Measurements from ENCODE around the gene BCAP29. TPM values are rescaled to one million over a fixed set of nuclear protein-coding genes. Genes with fewer than 3 reads are reported as not detected.
"Not testable (repeated sequence)": the region's sequence is repeated elsewhere in the genome, so short reads cannot be mapped to it uniquely, and the experiment has no call there.

The BCAP29 gene, protein sequence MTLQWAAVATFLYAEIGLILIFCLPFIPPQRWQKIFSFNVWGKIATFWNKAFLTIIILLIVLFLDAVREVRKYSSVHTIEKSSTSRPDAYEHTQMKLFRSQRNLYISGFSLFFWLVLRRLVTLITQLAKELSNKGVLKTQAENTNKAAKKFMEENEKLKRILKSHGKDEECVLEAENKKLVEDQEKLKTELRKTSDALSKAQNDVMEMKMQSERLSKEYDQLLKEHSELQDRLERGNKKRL
- total RNA-seq (100 to 1,000 TPM in 1 of 2 donors, 10 to 100 TPM in 1; 96.1 to 139 TPM), polyA plus RNA-seq (10 to 100 TPM; 72.5 to 92.8 TPM)
- long read RNA-seq, donor 1, full-length matches to known transcripts, result 104 of 180 reads
- long read RNA-seq, donor 1, partial matches to known transcripts, result 24 of 180 reads
- long read RNA-seq, donor 1, other reads (novel, unspliced or antisense), result 52 of 180 reads
- long read RNA-seq, donor 2, full-length matches to known transcripts, result 39 of 57 reads
- long read RNA-seq, donor 2, partial matches to known transcripts, result 4 of 57 reads
- long read RNA-seq, donor 2, other reads (novel, unspliced or antisense), result 14 of 57 reads

DNA sequence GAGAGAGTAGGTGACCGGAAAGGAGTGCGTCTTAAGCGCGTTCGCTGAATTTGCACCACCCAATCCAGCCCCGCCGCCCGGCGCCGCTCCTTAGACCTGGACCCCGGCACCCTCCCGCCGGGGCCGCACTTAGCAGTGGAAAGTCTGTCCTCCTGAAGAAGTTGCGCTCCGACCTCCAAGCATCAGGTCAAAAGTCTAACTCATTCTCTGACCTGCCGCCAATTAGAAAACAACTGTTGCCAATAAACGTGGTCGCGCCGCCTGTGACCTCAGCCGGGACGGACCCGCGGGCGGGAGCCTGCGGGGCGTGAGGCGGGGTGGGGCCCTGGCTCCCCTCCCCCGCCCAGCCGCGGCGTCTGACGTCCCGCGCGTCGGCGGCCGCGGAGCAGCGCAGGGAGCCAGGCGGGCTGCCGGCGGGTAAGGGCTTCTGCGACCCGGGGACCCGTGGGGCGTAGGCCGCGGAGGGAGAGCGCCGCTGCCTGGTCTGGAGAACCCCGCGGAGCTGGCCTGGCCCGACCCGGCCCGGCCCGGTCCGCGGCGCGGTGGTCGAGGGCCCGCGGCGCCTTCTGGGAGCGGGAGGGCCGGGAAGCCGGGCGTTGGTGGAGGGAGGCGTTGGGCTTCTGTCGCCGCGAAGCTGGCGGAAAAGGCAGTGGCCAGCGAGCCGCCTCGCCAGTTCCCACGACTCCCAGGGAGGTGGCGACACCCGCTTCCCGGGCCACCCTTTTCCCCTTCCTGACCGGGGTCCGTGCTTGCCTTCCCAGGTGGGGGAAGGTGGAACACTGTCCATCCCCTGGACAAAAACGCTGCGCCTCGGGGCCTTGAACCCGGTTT, at the start of gene BCAP29:
TSS of gene BCAP29 (plus strand) at position 362 of the 831 bp plus-strand sequence. CDS start 527 bp downstream, outside the sequence.
- WGBS, 2 donors, result 0% methylated on average over 83 to 89 of the region's 89 CpGs
- peak; percentile 92 for ATAC-seq (ENCODE audit: low FRiP score)
- intact Hi-C loops (cut with DNase I), result loop anchor here (2.0 to 10.0 kb wide), 2 partner anchors 15 to 145 kb away; no protein-coding TSS in a partner anchor

DNA sequence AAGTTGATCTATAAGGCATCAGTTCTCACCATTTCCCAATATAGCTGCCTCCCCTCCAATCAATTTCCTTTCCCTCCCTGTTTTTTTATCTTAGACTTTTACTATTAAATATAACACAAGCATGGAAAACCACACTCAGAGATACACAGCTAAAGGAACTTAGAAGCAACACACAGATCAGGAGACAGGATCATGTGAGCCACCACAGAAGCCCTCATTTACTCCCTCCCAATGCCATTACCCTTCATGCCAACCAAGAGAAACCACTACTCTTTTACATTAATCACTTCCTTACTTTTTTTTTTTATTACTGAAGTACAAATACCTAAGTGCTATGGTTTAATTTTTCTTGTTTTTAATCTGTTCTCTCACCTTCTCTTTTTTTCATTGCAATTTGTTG, 49.3 kb upstream of the BCAP29 start:
- no peaks in the 10 kb centered on the region for H3K36me3 ChIP-seq (ENCODE audit: control insufficient read depth in 1 of 2, insufficient read depth in 2 of 2, low read length in 1 of 2)
- ATAC-seq (ENCODE audit: low FRiP score) (no peak), DNase-seq (no peak)
- intact Hi-C loops (cut with DNase I), result no loop called here
- no peaks in the 10 kb centered on the region for H3K4me1 ChIP-seq (ENCODE audit: control insufficient read depth in 1 of 2, insufficient read depth in 2 of 2, low read length in 2 of 2)
- no peak overlapping the region for H3K4me3 ChIP-seq (ENCODE audit: low read length in 2 of 2)
- no peaks in the 10 kb centered on the region for H3K27me3 ChIP-seq (ENCODE audit: control insufficient read depth in 1 of 2, insufficient read depth in 2 of 2, low read length in 1 of 2)
- no peaks in the 10 kb centered on the region for H3K9me3 ChIP-seq (ENCODE audit: control insufficient read depth, low read length)
- H3K27ac ChIP-seq (ENCODE audit: low read depth in 1 of 2, low read length in 2 of 2), result no peak overlapping the region

More for the DNA sequence above, at the start of gene BCAP29:
- DNase-seq, result peak; percentile 83 to 93
- Histone ChIP-seq H3K4me1 (ENCODE audit: control insufficient read depth in 1 of 2, insufficient read depth in 2 of 2, low read length in 2 of 2) (peaks cover 0 to 3% of the 10 kb centered on the region in 2 donors), H3K27ac (ENCODE audit: low read depth in 1 of 2, low read length in 2 of 2) (peak within 1 kb of the TSS; percentile 65 to 100), H3K36me3 (ENCODE audit: control insufficient read depth in 1 of 2, insufficient read depth in 2 of 2, low read length in 1 of 2) (no peaks in the 10 kb centered on the region), H3K9me3 (ENCODE audit: control insufficient read depth, low read length) (no peaks in the 10 kb centered on the region), H3K27me3 (ENCODE audit: control insufficient read depth in 1 of 2, insufficient read depth in 2 of 2, low read length in 1 of 2) (no peaks in the 10 kb centered on the region), H3K4me3 (ENCODE audit: low read length in 2 of 2) (peak within 1 kb of the TSS; percentile 71 to 99)

DNA sequence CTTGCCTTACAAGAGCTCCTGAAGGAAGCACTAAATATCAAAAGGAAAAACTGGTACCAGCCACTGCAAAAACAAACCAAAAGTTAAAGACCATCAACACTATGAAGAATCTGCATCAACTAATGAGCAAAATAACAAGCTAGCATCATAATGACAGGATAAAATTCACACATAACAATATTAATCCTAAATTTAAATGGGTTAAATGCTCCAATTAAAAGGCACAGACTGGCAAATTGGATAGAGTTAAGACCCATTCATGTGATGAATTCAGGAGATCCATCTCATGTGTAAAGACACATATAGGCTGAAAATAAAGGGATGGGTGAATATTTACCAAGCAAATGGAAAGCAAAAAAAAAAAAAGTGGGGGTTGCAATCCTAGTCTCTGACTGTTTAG, 45.9 kb upstream of the BCAP29 start:
- no peaks in the 10 kb centered on the region for H3K4me1 ChIP-seq (ENCODE audit: control insufficient read depth in 1 of 2, insufficient read depth in 2 of 2, low read length in 2 of 2)
- no peak overlapping the region for H3K27ac ChIP-seq (ENCODE audit: low read depth in 1 of 2, low read length in 2 of 2)
- intact Hi-C loops (cut with DNase I), result no loop called here
- H3K9me3 ChIP-seq (ENCODE audit: control insufficient read depth, low read length), result no peaks in the 10 kb centered on the region
- H3K36me3 ChIP-seq (ENCODE audit: control insufficient read depth in 1 of 2, insufficient read depth in 2 of 2, low read length in 1 of 2), result peaks cover 0 to 2% of the 10 kb centered on the region in 2 donors
- no peaks in the 10 kb centered on the region for H3K27me3 ChIP-seq (ENCODE audit: control insufficient read depth in 1 of 2, insufficient read depth in 2 of 2, low read length in 1 of 2)
- no peak overlapping the region for H3K4me3 ChIP-seq (ENCODE audit: low read length in 2 of 2)
- DNase-seq (no peak), ATAC-seq (ENCODE audit: low FRiP score) (no peak)

DNA sequence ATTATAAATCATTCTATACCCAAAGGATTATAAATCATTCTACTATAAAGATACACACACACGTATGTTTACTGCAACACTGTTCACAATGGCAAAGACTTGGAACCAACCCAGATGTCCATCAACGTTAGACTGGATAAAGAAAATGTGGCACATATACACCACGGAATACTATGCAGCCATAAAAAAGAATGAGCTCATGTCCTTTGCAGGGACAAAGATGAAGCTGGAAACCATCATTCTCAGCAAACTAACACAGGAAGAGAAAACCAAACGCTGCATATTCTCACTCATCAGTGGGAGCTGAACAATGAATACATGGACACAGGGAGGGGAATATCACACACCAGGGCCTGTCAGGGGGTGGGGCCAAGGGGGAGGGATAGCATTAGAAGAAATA, 42.8 kb upstream of the BCAP29 start:
- H3K9me3 ChIP-seq (ENCODE audit: control insufficient read depth, low read length); H3K36me3 ChIP-seq (ENCODE audit: control insufficient read depth in 1 of 2, insufficient read depth in 2 of 2, low read length in 1 of 2); H3K27me3 ChIP-seq (ENCODE audit: control insufficient read depth in 1 of 2, insufficient read depth in 2 of 2, low read length in 1 of 2); intact Hi-C loops (cut with DNase I); H3K4me1 ChIP-seq (ENCODE audit: control insufficient read depth in 1 of 2, insufficient read depth in 2 of 2, low read length in 2 of 2); ATAC-seq (ENCODE audit: low FRiP score); H3K4me3 ChIP-seq (ENCODE audit: low read length in 2 of 2); H3K27ac ChIP-seq (ENCODE audit: low read depth in 1 of 2, low read length in 2 of 2); DNase-seq: not testable (repeated sequence)
- whole genome bisulfite sequencing, 2 donors, result 93 to 95% methylated on average over 4 of the region's 4 CpGs

DNA sequence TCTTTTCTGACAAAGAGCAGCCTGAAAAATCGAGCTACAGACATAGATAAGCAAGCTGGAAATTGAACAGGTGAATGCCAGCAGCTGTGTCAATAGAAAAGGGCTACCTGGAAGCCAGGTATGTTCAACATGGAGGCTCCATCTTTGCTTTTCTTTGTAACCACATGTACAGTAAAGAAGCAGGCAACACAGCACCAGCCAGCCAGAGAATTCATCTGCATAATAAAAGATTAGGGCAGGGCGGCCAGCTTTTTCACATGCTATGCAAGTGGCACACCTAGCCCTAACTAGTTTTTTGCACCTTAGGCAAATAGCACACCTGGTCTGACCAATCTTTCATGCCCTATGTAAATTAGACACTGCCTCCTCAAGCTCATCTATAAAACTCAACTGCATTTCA, 42.0 kb upstream of the BCAP29 start:
- 57 to 76% methylated on average over 2 of the region's 2 CpGs for WGBS, 2 donors
- H3K9me3 ChIP-seq (ENCODE audit: control insufficient read depth, low read length), result no peaks in the 10 kb centered on the region
- H3K4me1 ChIP-seq (ENCODE audit: control insufficient read depth in 1 of 2, insufficient read depth in 2 of 2, low read length in 2 of 2), result no peaks in the 10 kb centered on the region
- intact Hi-C loops (cut with DNase I), result no loop called here
- H3K27me3 ChIP-seq (ENCODE audit: control insufficient read depth in 1 of 2, insufficient read depth in 2 of 2, low read length in 1 of 2), result no peaks in the 10 kb centered on the region
- no peak overlapping the region for H3K4me3 ChIP-seq (ENCODE audit: low read length in 2 of 2)
- no peak for DNase-seq
- ATAC-seq (ENCODE audit: low FRiP score), result no peak
- peaks cover 0 to 2% of the 10 kb centered on the region in 2 donors for H3K36me3 ChIP-seq (ENCODE audit: control insufficient read depth in 1 of 2, insufficient read depth in 2 of 2, low read length in 1 of 2)
- no peak overlapping the region for H3K27ac ChIP-seq (ENCODE audit: low read depth in 1 of 2, low read length in 2 of 2)

DNA sequence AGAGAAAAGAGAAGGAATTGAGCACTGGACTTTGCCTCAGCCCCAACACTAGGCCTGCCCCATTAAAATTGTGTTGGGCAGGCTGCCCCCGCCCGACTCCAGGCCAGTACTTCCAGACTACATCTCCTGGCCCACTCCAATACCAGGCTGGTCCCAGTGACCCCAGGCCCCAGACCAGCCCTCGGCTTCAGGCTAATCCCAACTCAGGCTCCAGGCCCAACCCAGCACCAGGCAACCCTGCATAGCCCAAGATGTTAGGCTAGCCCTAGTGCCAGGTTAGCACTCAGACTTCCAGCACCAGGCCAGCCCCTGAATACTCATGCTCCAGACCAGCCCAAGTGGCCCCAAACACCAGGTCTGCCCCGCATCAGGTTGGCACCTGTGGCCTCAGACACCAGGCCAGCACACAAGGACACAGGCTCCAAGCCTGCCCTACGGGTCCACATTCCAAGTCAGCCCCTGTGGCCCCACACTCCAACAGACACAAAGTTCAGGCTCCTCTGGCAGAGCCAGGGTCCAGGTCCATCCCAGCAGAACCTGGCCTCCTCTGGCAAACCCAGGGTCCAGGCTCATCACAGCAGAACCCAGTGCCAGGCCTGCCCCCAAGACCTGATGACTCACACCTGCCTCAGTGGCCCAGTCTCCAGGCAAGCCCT, 36.6 kb upstream of the BCAP29 start:
- Histone ChIP-seq H3K36me3 (ENCODE audit: control insufficient read depth in 1 of 2, insufficient read depth in 2 of 2, low read length in 1 of 2) (peaks cover 0 to 2% of the 10 kb centered on the region in 2 donors), H3K4me1 (ENCODE audit: control insufficient read depth in 1 of 2, insufficient read depth in 2 of 2, low read length in 2 of 2) (no peaks in the 10 kb centered on the region), H3K9me3 (ENCODE audit: control insufficient read depth, low read length) (no peaks in the 10 kb centered on the region), H3K27me3 (ENCODE audit: control insufficient read depth in 1 of 2, insufficient read depth in 2 of 2, low read length in 1 of 2) (no peaks in the 10 kb centered on the region), H3K27ac (ENCODE audit: low read depth in 1 of 2, low read length in 2 of 2) (no peak overlapping the region), H3K4me3 (ENCODE audit: low read length in 2 of 2) (no peak overlapping the region)
- 87 to 94% methylated on average over 5 of the region's 5 CpGs for WGBS, 2 donors
- DNase-seq (no peak), ATAC-seq (ENCODE audit: low FRiP score) (no peak)
- intact Hi-C loops (cut with DNase I), result no loop called here

DNA sequence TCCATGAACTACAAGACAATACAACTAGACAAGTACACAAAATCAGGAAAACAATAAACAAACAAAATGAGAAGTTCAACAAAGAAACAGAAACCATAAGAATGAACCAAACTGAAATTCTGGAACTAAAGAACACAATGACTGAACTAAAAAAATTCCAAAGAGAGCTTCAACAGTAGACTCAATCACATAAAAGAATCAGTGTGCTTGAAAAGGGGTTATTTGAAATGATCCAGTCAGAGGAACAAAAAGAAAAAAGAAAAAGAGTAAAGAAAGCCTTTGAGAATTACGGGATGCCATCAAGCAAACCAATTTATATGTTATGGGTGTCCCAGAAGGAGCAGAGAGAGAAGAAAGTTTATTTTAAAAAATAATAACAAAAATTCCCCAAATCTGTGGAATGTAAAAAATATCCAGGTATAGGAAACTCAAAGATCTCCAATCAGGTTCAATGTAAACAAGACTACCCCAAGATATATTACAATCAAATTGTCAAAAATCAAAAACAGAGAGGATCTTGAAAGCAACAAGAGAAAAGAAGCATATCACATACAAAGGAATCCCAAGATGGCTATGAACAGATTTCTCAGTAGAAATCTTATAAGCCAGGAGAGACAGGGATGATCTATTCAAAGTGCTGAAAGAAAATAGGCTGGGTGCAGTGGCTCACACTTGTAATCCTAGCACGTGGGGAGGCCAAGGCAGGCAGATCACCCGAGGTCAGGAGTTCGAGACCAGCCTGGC, 35.0 kb upstream of the BCAP29 start:
- Histone ChIP-seq H3K4me1 (ENCODE audit: control insufficient read depth in 1 of 2, insufficient read depth in 2 of 2, low read length in 2 of 2) (no peaks in the 10 kb centered on the region), H3K27me3 (ENCODE audit: control insufficient read depth in 1 of 2, insufficient read depth in 2 of 2, low read length in 1 of 2) (no peaks in the 10 kb centered on the region), H3K36me3 (ENCODE audit: control insufficient read depth in 1 of 2, insufficient read depth in 2 of 2, low read length in 1 of 2) (peaks cover 0 to 2% of the 10 kb centered on the region in 2 donors), H3K9me3 (ENCODE audit: control insufficient read depth, low read length) (no peaks in the 10 kb centered on the region), H3K27ac (ENCODE audit: low read depth in 1 of 2, low read length in 2 of 2) (no peak overlapping the region), H3K4me3 (ENCODE audit: low read length in 2 of 2) (no peak overlapping the region)
- 96 to 98% methylated on average over 4 of the region's 4 CpGs for WGBS, 2 donors
- intact Hi-C loops (cut with DNase I), result no loop called here
- ATAC-seq (ENCODE audit: low FRiP score) (no peak), DNase-seq (no peak)

DNA sequence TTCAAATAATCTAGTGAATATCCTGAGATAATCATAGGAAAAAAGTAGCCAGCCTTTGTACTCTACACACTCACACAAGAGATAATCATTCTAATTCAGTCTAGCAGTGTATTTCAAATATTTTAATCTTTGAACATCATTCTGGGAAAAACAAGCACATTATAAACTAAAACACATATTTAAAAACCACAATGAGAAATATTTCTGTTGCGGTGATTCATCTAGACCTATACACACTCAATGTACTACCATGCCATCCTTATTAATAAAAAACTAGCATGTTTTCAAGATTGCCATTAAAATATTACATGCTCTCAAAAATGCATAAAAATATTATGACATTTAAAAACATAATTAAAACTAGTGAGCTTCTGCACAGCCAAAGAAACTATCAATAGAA, 28.1 kb upstream of the BCAP29 start:
- Histone ChIP-seq H3K9me3 (ENCODE audit: control insufficient read depth, low read length) (no peaks in the 10 kb centered on the region), H3K36me3 (ENCODE audit: control insufficient read depth in 1 of 2, insufficient read depth in 2 of 2, low read length in 1 of 2) (peaks cover 3 to 10% of the 10 kb centered on the region in 2 donors), H3K4me3 (ENCODE audit: low read length in 2 of 2) (no peak overlapping the region), H3K27me3 (ENCODE audit: control insufficient read depth in 1 of 2, insufficient read depth in 2 of 2, low read length in 1 of 2) (no peaks in the 10 kb centered on the region), H3K27ac (ENCODE audit: low read depth in 1 of 2, low read length in 2 of 2) (no peak overlapping the region), H3K4me1 (ENCODE audit: control insufficient read depth in 1 of 2, insufficient read depth in 2 of 2, low read length in 2 of 2) (no peaks in the 10 kb centered on the region)
- intact Hi-C loops (cut with DNase I), result no loop called here
- 95 to 100% methylated on average over 1 of the region's 1 CpG for WGBS, 2 donors
- ATAC-seq (ENCODE audit: low FRiP score) (no peak), DNase-seq (no peak)

Data from aorta (tissue), 5 donors.